WTC11 (cell line): Measurements from ENCODE around the gene PHF21B. TPM values are rescaled to one million over a fixed set of nuclear protein-coding genes. Genes with fewer than 3 reads are reported as not detected.
A peak's percentile ranks its signal among the peaks of the same experiment; 100 is the strongest.

Source experiments
- ATAC-seq: fragments of 200-7000 bp; cut with Tn5 transposase; 2 replicates; pipeline ENCODE4 v1.10.0; 2021; ENCODE audit warnings: mild to moderate bottlenecking, moderate library complexity
- CTCF ChIA-PET: fragments of 300-600 bp; sonication (Branson Sonifier 250); formaldehyde crosslinking; loops from one replicate; lab custom pipeline; 2021; ENCODE audit warnings: antibody characterized with exemption; lab: Charles Lee
- POLR2A ChIA-PET: fragments of 350-600 bp; sonication (Branson Sonifier 250); formaldehyde crosslinking; loops from one replicate; lab custom pipeline; 2021; ENCODE audit warnings: antibody characterized with exemption; lab: Charles Lee
- DNase-seq: peaks from one replicate; pipeline ENCODE4 v3.0.0; 2021; ENCODE audit warnings: low spot score
- H3K27ac Mint-ChIP-seq: 2 replicates; pipeline ENCODE4 v1.8.0; 2021; ENCODE audit warnings: mixed read lengths
- H3K27me3 Mint-ChIP-seq: 2 replicates; pipeline ENCODE4 v1.8.0; 2021; ENCODE audit warnings: low read depth, mild to moderate bottlenecking, moderate library complexity, mixed read lengths
- H3K36me3 Mint-ChIP-seq: 2 replicates; pipeline ENCODE4 v1.8.0; 2021; ENCODE audit warnings: mixed read lengths
- H3K4me1 Mint-ChIP-seq: 2 replicates; pipeline ENCODE4 v1.8.0; 2022; ENCODE audit warnings: mixed read lengths
- H3K4me3 Mint-ChIP-seq: 2 replicates; pipeline ENCODE4 v1.8.0; 2021; ENCODE audit warnings: mild to moderate bottlenecking, moderate library complexity, mixed read lengths
- H3K9me3 Mint-ChIP-seq: 2 replicates; pipeline ENCODE4 v1.8.0; 2021; ENCODE audit warnings: mixed read lengths
- ARID4B ChIP-seq: sonication (generic); formaldehyde crosslinking; IDR thresholded peaks from 2 replicates; pipeline ENCODE4 v1.8.0; 2023; ENCODE audit warnings: missing genetic modification reagents, mild to moderate bottlenecking, borderline replicate concordance
- CTCF ChIP-seq: fragments of 200-600 bp; IDR thresholded peaks from 2 replicates; pipeline ENCODE4 v1.8.0; 2022; ENCODE audit warnings: antibody characterized with exemption
- FOXP4 ChIP-seq: sonication (generic); formaldehyde crosslinking; IDR thresholded peaks from 2 replicates; pipeline ENCODE4 v1.8.0; 2022; ENCODE audit warnings: mild to moderate bottlenecking, missing genetic modification reagents
- IRF2 ChIP-seq: sonication (generic); formaldehyde crosslinking; IDR thresholded peaks from 2 replicates; pipeline ENCODE4 v1.8.0; 2022; ENCODE audit warnings: low read depth, missing genetic modification reagents, borderline replicate concordance
- PRDM15 ChIP-seq: sonication (generic); formaldehyde crosslinking; IDR thresholded peaks from 2 replicates; pipeline ENCODE4 v1.8.0; 2022; ENCODE audit warnings: missing genetic modification reagents
- SMAD4 ChIP-seq: sonication (generic); formaldehyde crosslinking; IDR thresholded peaks from 2 replicates; pipeline ENCODE4 v1.8.0; 2022; ENCODE audit warnings: mild to moderate bottlenecking, missing genetic modification reagents
- USF2 ChIP-seq: sonication (generic); formaldehyde crosslinking; IDR thresholded peaks from 2 replicates; pipeline ENCODE4 v1.8.1; 2023; ENCODE audit warnings: mild to moderate bottlenecking, missing genetic modification reagents, moderate library complexity
- ZBTB43 ChIP-seq: sonication (generic); formaldehyde crosslinking; IDR thresholded peaks from 2 replicates; pipeline ENCODE4 v1.8.1; 2023; ENCODE audit warnings: mild to moderate bottlenecking, missing genetic modification reagents
- ZMAT4 ChIP-seq: fragments of 250-450 bp; sonication (Bioruptor Pico); IDR thresholded peaks from 2 replicates; pipeline ENCODE4 v1.9.0; 2021; ENCODE audit warnings: mild to moderate bottlenecking
- ZNF138 ChIP-seq: sonication (generic); formaldehyde crosslinking; conservative IDR thresholded peaks from 2 replicates; pipeline ENCODE4 v1.8.1; 2022; ENCODE audit warnings: mild to moderate bottlenecking, moderate library complexity, missing genetic modification reagents
- ZNF219 ChIP-seq: sonication (generic); formaldehyde crosslinking; IDR thresholded peaks from 2 replicates; pipeline ENCODE4 v1.8.0; 2023; ENCODE audit warnings: missing genetic modification reagents, mild to moderate bottlenecking, borderline replicate concordance
- ZNF317 ChIP-seq: sonication (generic); formaldehyde crosslinking; IDR thresholded peaks from 2 replicates; pipeline ENCODE4 v1.8.1; 2023; ENCODE audit warnings: low read depth, mild to moderate bottlenecking, moderate library complexity, missing genetic modification reagents, borderline replicate concordance
- ZNF416 ChIP-seq: fragments of 250-450 bp; sonication (Bioruptor Pico); IDR thresholded peaks from 2 replicates; pipeline ENCODE4 v1.9.0; 2021; ENCODE audit warnings: mild to moderate bottlenecking, inconsistent platforms
- ZNF532 ChIP-seq: fragments of 250-450 bp; sonication (Bioruptor Pico); IDR thresholded peaks from 2 replicates; pipeline ENCODE4 v1.9.0; 2021; ENCODE audit warnings: mild to moderate bottlenecking, borderline replicate concordance
- total RNA-seq: library from RNA; stranded (reverse); gene quantifications from 3 replicates; pipeline ENCODE4 v1.2.3, GENCODE V29; 2021

Gene PHF21B
- total RNA-seq, 1 experiment from 2014 or later = 107 TPM

- POLR2A ChIA-PET = no interaction called here
- H3K27me3 Mint-ChIP-seq = no peaks in the 10 kb centered on the region
- H3K27ac Mint-ChIP-seq = no peak overlapping the region; the same call in 1 of the 2 replicates
- DNase-seq (no peak), ATAC-seq (no peak)
- H3K4me3 Mint-ChIP-seq = no peak overlapping the region
- H3K9me3 Mint-ChIP-seq = peaks cover 7% of the 10 kb centered on the region
- CTCF ChIA-PET = interaction anchor here (0.6 to 0.7 kb wide), 2 partner anchors 12 to 275 kb away, joined by 3 to 4 read pairs; no protein-coding TSS in a partner anchor
- TF ChIP-seq FOXP4 (CRISPR knock-in tag) (no peak), CTCF (no peak), SMAD4 (CRISPR knock-in tag) (no peak), ZNF317 (CRISPR knock-in tag) (no peak), PRDM15 (CRISPR knock-in tag) (no peak), ZMAT4 (CRISPR knock-in tag) (no peak), ZBTB43 (CRISPR knock-in tag) (no peak), ARID4B (CRISPR knock-in tag) (no peak), ZNF219 (no peak), ZNF416 (CRISPR knock-in tag) (no peak)
- peaks cover 53% of the 10 kb centered on the region for H3K36me3 Mint-ChIP-seq
- peaks cover 76% of the 10 kb centered on the region for H3K4me1 Mint-ChIP-seq
These were observed 44.6 kb downstream of the PHF21B start for GRCh38 chr22:44965171-44965570.

GRCh38 chr22:44964722-44965078, 45.1 kb downstream of the PHF21B start:
- DNase-seq (no peak), ATAC-seq (peak; percentile 23)
- Mint-ChIP-seq H3K36me3 (peaks cover 52% of the 10 kb centered on the region), H3K27me3 (no peaks in the 10 kb centered on the region), H3K4me3 (peak overlapping the region; percentile 37), H3K4me1 (peaks cover 77% of the 10 kb centered on the region), H3K9me3 (peaks cover 7% of the 10 kb centered on the region), H3K27ac (peak overlapping the region; percentile 66; the same call in 1 of the 2 replicates)
- POLR2A ChIA-PET = no interaction called here
- CTCF ChIA-PET = no interaction called here
- no peak for TF ChIP-seq IRF2 (CRISPR knock-in tag)
- TF ChIP-seq ZNF138 (CRISPR knock-in tag) = no peak
- TF ChIP-seq ZNF532 (CRISPR knock-in tag) = no peak
- TF ChIP-seq USF2 (CRISPR knock-in tag) = no peak
